Peyer's patch (tissue), 4 donors: Measurements from ENCODE around the gene WDR48. TPM values are rescaled to one million over a fixed set of nuclear protein-coding genes. Genes with fewer than 3 reads are reported as not detected.

Experiments used
- DNase-seq, 3 donors: peaks; one replicate each; pipeline ENCODE4 v3.0.0-alpha.2; 2017 to 2019
- H3K27ac ChIP-seq, 4 donors: fragments of 200-600 bp; sonication (generic); one replicate each; pipeline ENCODE4 v1.5.1; 2016 to 2019
- H3K27me3 ChIP-seq, 2 donors: fragments of 200-600 bp; sonication (generic); one replicate each; pipeline ENCODE4 v1.5.1; 2019
- H3K36me3 ChIP-seq, 3 donors: fragments of 200-600 bp; sonication (generic); one replicate each; pipeline ENCODE4 v1.5.1; 2016 to 2019
- H3K4me1 ChIP-seq, 4 donors: fragments of 200-600 bp; sonication (generic); one replicate each; pipeline ENCODE4 v1.5.1; 2016 to 2019
- H3K4me3 ChIP-seq, 4 donors: fragments of 200-600 bp; sonication (generic); 1 replicate in 3 of 4; 2 replicates in 1 of 4; pipeline ENCODE4 v1.5.1; 2016 to 2019; ENCODE audit warnings: mild to moderate bottlenecking in 1 of 4
- H3K9me3 ChIP-seq, 4 donors: fragments of 200-600 bp; sonication (generic); one replicate each; pipeline ENCODE4 v1.5.1; 2016 to 2019; ENCODE audit warnings: mild to moderate bottlenecking in 1 of 4
- CTCF ChIP-seq, 6 experiments: fragments of 450-650 bp in 4 of 6; fragments of 200-600 bp in 2 of 6; sonication (generic) in 1 of 6; IDR thresholded peaks; one replicate each; pipeline ENCODE4 v1.5.1; 2017 to 2019; ENCODE audit warnings: antibody characterized with exemption in 6 of 6, mild to moderate bottlenecking in 3 of 6, moderate library complexity in 1 of 6
- POLR2A ChIP-seq, 2 donors: fragments of 450-650 bp; IDR thresholded peaks; one replicate each; pipeline ENCODE4 v1.5.1; 2017; ENCODE audit warnings: antibody characterized with exemption in 2 of 2, mild to moderate bottlenecking in 2 of 2, moderate library complexity in 2 of 2
- total RNA-seq, 4 donors: library from RNA; depleted of rRNA; stranded (reverse); fragments of >200 nt; gene quantifications; one replicate each; pipeline ENCODE4 v1.1.0, GENCODE V29; 2016

WDR48 gene
- total RNA-seq, 4 donors from 2014 or later, result 24.2 to 35.5 (median 31.2) TPM

- peak in 1 of 3 donors; percentile 39 for DNase-seq
- peaks cover 0 to 21% (median 0%) of the 10 kb centered on the region in 3 donors for H3K36me3 ChIP-seq
Observed at GRCh38 chr3:39137991-39138803, 86.4 kb downstream of the WDR48 start.

GRCh38 chr3:39138804-39139415, 87.1 kb downstream of the WDR48 start:
- Histone ChIP-seq H3K27me3 (no peaks in the 10 kb centered on the region), H3K9me3 (no peaks in the 10 kb centered on the region), H3K27ac (no peak overlapping the region), H3K36me3 (peaks cover 0 to 28% (median 0%) of the 10 kb centered on the region in 3 donors), H3K4me1 (peaks cover 0 to 30% (median 14%) of the 10 kb centered on the region in 4 donors), H3K4me3 (no peak overlapping the region)
- peak in 1 of 3 donors; percentile 44 for DNase-seq
- TF ChIP-seq CTCF (IDR thresholded peaks at IDR 0.05) (no peak), POLR2A (IDR thresholded peaks at IDR 0.05) (no peak)

More at GRCh38 chr3:39137991-39138803, 86.4 kb downstream of the WDR48 start:
- Histone ChIP-seq H3K27ac (no peak overlapping the region), H3K4me1 (peaks cover 0 to 30% (median 14%) of the 10 kb centered on the region in 4 donors), H3K27me3 (no peaks in the 10 kb centered on the region), H3K4me3 (no peak overlapping the region), H3K9me3 (no peaks in the 10 kb centered on the region)
- TF ChIP-seq CTCF (IDR thresholded peaks at IDR 0.05) (no peak), POLR2A (IDR thresholded peaks at IDR 0.05) (no peak)

- no peaks in the 10 kb centered on the region for H3K27me3 ChIP-seq
- no peak overlapping the region for H3K4me3 ChIP-seq
- H3K9me3 ChIP-seq, result no peaks in the 10 kb centered on the region
- peaks cover 0 to 30% (median 14%) of the 10 kb centered on the region in 4 donors for H3K4me1 ChIP-seq
- no peak overlapping the region for H3K27ac ChIP-seq
- no peak for TF ChIP-seq CTCF (IDR thresholded peaks at IDR 0.05)
- no peak for TF ChIP-seq POLR2A (IDR thresholded peaks at IDR 0.05)
- peaks cover 0 to 33% (median 0%) of the 10 kb centered on the region in 3 donors for H3K36me3 ChIP-seq
- DNase-seq, result peak in 1 of 3 donors; percentile 23
Observed at GRCh38 chr3:39139442-39139841, 87.6 kb downstream of the WDR48 start.

- Histone ChIP-seq H3K27ac (peak overlapping the region; percentile 4 to 93 (median 76)), H3K4me3 (no peak overlapping the region)
- no peak for TF ChIP-seq CTCF (IDR thresholded peaks at IDR 0.05)
Observed at GRCh38 chr3:39140341-39140971, 88.6 kb downstream of the WDR48 start.

GRCh38 chr3:39141171-39141995, 89.6 kb downstream of the WDR48 start:
- Histone ChIP-seq H3K27ac (peak overlapping the region; percentile 35 to 93 (median 76)), H3K4me3 (no peak overlapping the region), H3K4me1 (peaks cover 2 to 39% (median 18%) of the 10 kb centered on the region in 4 donors), H3K36me3 (peaks cover 0 to 52% (median 0%) of the 10 kb centered on the region in 3 donors), H3K27me3 (no peaks in the 10 kb centered on the region), H3K9me3 (no peaks in the 10 kb centered on the region)
- DNase-seq, result peak; percentile 28 to 83 (median 83)
- TF ChIP-seq CTCF (IDR thresholded peaks at IDR 0.05) (no peak), POLR2A (IDR thresholded peaks at IDR 0.05) (peak in 1 of 2 donors; percentile 30)

More at GRCh38 chr3:39140341-39140971, 88.6 kb downstream of the WDR48 start:
- H3K36me3 ChIP-seq, result peaks cover 0 to 43% (median 0%) of the 10 kb centered on the region in 3 donors
- H3K27me3 ChIP-seq, result no peaks in the 10 kb centered on the region
- H3K9me3 ChIP-seq, result no peaks in the 10 kb centered on the region
- H3K4me1 ChIP-seq, result peaks cover 0 to 30% (median 14%) of the 10 kb centered on the region in 4 donors
- DNase-seq, result peak in 1 of 3 donors; percentile 38
